K562 (cell line): Measurements from ENCODE around the gene OR10D3. TPM values are rescaled to one million over a fixed set of nuclear protein-coding genes. Genes with fewer than 3 reads are reported as not detected.

ENCODE experiments used
- CTCFL ChIP-seq: IDR thresholded peaks from 2 replicates; pipeline ENCODE4 v1.6.1; 2011; ENCODE audit warnings: borderline replicate concordance, low read depth, mild to moderate bottlenecking, moderate library complexity, low read length; ENCODE audit not compliant: insufficient read depth, poor library complexity, severe bottlenecking
- DACH1 ChIP-seq: fragments of 450-650 bp; IDR thresholded peaks from 2 replicates; pipeline ENCODE4 v1.6.1; 2018; ENCODE audit not compliant: partially characterized antibody
- E2F1 ChIP-seq: sonication (generic); formaldehyde crosslinking; IDR thresholded peaks from 2 replicates; pipeline ENCODE4 v1.8.1; 2023; ENCODE audit warnings: mild to moderate bottlenecking, missing genetic modification reagents, moderate library complexity
- E4F1 ChIP-seq: fragments of 250-450 bp; sonication (Bioruptor Pico); IDR thresholded peaks from 2 replicates; pipeline ENCODE4 v1.5.0; 2021; ENCODE audit warnings: mild to moderate bottlenecking, borderline replicate concordance
- EGR1 ChIP-seq: fragments of 450-650 bp; conservative IDR thresholded peaks from 2 replicates; pipeline ENCODE4 v1.6.1; 2017; ENCODE audit warnings: mild to moderate bottlenecking
- HES1 ChIP-seq: fragments of 450-650 bp; IDR thresholded peaks from 2 replicates; pipeline ENCODE4 v1.6.1; 2016; ENCODE audit warnings: low read depth, mild to moderate bottlenecking, moderate library complexity
- MAZ ChIP-seq, 2 experiments: fragments of 450-650 bp in 1 of 2; sonication (generic) in 1 of 2; formaldehyde crosslinking; IDR thresholded peaks in 1 of 2; conservative IDR thresholded peaks in 1 of 2; 2 replicates each; pipeline versions ENCODE4 v1.4.0 to v1.5.0; 2020; ENCODE audit warnings: mild to moderate bottlenecking in 1 of 2, missing genetic modification reagents in 1 of 2
- MEF2A ChIP-seq: IDR thresholded peaks from 2 replicates; pipeline ENCODE4 v1.6.1; 2011; ENCODE audit warnings: low read depth, mild to moderate bottlenecking, low read length, moderate library complexity; ENCODE audit not compliant: control insufficient read depth
- NCOA1 ChIP-seq: fragments of 450-650 bp; IDR thresholded peaks from 2 replicates; pipeline ENCODE4 v1.6.1; 2016; ENCODE audit warnings: low read depth
- NFRKB ChIP-seq: fragments of 450-650 bp; IDR thresholded peaks from 2 replicates; pipeline ENCODE4 v1.6.1; 2016; ENCODE audit warnings: low read depth
- NFYB ChIP-seq: IDR thresholded peaks from 2 replicates; pipeline ENCODE4 v1.6.1; 2011; ENCODE audit warnings: mild to moderate bottlenecking, moderate library complexity; ENCODE audit not compliant: insufficient read length; ENCODE audit errors: extremely low read depth
- NUFIP1 ChIP-seq: fragments of 450-650 bp; IDR thresholded peaks from 2 replicates; pipeline ENCODE4 v1.6.1; 2018; ENCODE audit not compliant: partially characterized antibody
- PCBP1 ChIP-seq: fragments of 200-400 bp; formaldehyde crosslinking; IDR thresholded peaks from 2 replicates; pipeline ENCODE4 v1.6.1; 2018; ENCODE audit warnings: mild to moderate bottlenecking, low read depth, low read length; ENCODE audit not compliant: poor library complexity, severe bottlenecking
- PTTG1 ChIP-seq: fragments of 450-650 bp; IDR thresholded peaks from 2 replicates; pipeline ENCODE4 v1.6.1; 2016; ENCODE audit warnings: low read depth, mild to moderate bottlenecking, missing genetic modification characterization, missing compliant biosample characterization
- SMAD3 ChIP-seq: fragments of 450-650 bp; formaldehyde crosslinking; conservative IDR thresholded peaks from 2 replicates; pipeline ENCODE4 v1.4.0; 2020; ENCODE audit warnings: mild to moderate bottlenecking
- SNIP1 ChIP-seq: fragments of 450-650 bp; IDR thresholded peaks from 2 replicates; pipeline ENCODE4 v1.7.1; 2017; ENCODE audit warnings: low read depth, mild to moderate bottlenecking
- STAT5A ChIP-seq: IDR thresholded peaks from 2 replicates; pipeline ENCODE4 v1.6.1; 2012; ENCODE audit warnings: low read length, inconsistent platforms, borderline replicate concordance
- TCFL5 ChIP-seq: fragments of 250-450 bp; sonication (Bioruptor Pico); conservative IDR thresholded peaks from 2 replicates; pipeline ENCODE4 v1.6.1; 2021; ENCODE audit warnings: mild to moderate bottlenecking, moderate library complexity, matching md5 sums
- WHSC1 ChIP-seq: IDR thresholded peaks from one replicate; pipeline ENCODE4 v1.6.1; 2012; ENCODE audit warnings: low read length, control low read depth, inconsistent platforms
- ZC3H11A ChIP-seq: IDR thresholded peaks from 2 replicates; pipeline ENCODE4 v1.6.1; 2012; ENCODE audit warnings: low read depth, low read length, improper control_type of control experiment
- ZKSCAN3 ChIP-seq: fragments of 250-450 bp; sonication (Bioruptor Pico); IDR thresholded peaks from 2 replicates; pipeline ENCODE4 v1.4.0; 2020
- ZNF436 ChIP-seq: fragments of 250-450, 450-650 bp; sonication (Bioruptor Pico); formaldehyde crosslinking; IDR thresholded peaks from 2 replicates; pipeline ENCODE4 v1.7.0; 2020; ENCODE audit warnings: mild to moderate bottlenecking
- ZNF707 ChIP-seq: fragments of 250-450 bp; sonication (Bioruptor Pico); conservative IDR thresholded peaks from 2 replicates; pipeline ENCODE4 v1.8.0; 2022; ENCODE audit warnings: inconsistent platforms, mild to moderate bottlenecking, moderate library complexity
- polyA plus RNA-seq, 8 experiments: library from polyadenylated mRNA; depleted of rRNA in 4 of 8; stranded (reverse) in 5 of 8; unstranded in 3 of 8; fragments of >200 nt; fragmentation: Nextera tagmentation in 2 of 8; fragmentation: Illumina TruSeq in 1 of 8; extraction: Ambion mirVana in 2 of 8; extraction: Trizol in 1 of 8; gene quantifications; 2 replicates each; pipeline versions ENCODE4 v1.2.1 to v1.2.3, GENCODE V29; 2011 to 2014; ENCODE audit warnings: inconsistent platforms in 1 of 8, missing spikeins in 1 of 8
- total RNA-seq, 7 experiments: library from RNA; depleted of rRNA in 6 of 7; stranded (reverse); fragments of >200 nt in 6 of 7; fragmentation: Illumina TruSeq in 2 of 7; extraction: Trizol in 2 of 7; gene quantifications; 2 replicates each; pipeline versions ENCODE4 v1.2.1 to v1.2.3, GENCODE V29; 2011 to 2021; ENCODE audit warnings: low replicate concordance in 1 of 7

OR10D3 gene
- total and polyA plus RNA-seq, 9 of the 15 experiments (the other 6 are each of a cell fraction or from before 2014, with no cell fraction given), result 0.07 to 2.9 (median 0.80) TPM; not detected in 1

GRCh38 chr11:124207102-124207792 is 24.1 kb downstream of the OR10D3 start (continued):
- TF ChIP-seq NCOA1 (peak; percentile 87), STAT5A (peak; percentile 86), EGR1 (no peak), SNIP1 (no peak), ZKSCAN3 (CRISPR knock-in tag) (0 out of 2 replicates have a peak, but pooled peaks have one; percentile 5), E4F1 (CRISPR knock-in tag) (no peak), NUFIP1 (peak; percentile 41), WHSC1 (no peak), SMAD3 (CRISPR knock-in tag) (peak; percentile 94), DACH1 (peak; percentile 47), NFYB (no peak), TCFL5 (CRISPR knock-in tag) (peak; percentile 79), PCBP1 (no peak), MEF2A (no peak), NFRKB (peak; percentile 91), ZNF436 (no peak), ZC3H11A (no peak), PTTG1 (no peak; the same call in 1 of the 2 replicates), MAZ (CRISPR knock-in tag; conservative IDR thresholded peaks at IDR 0.05 in 1 of 2, IDR thresholded peaks at IDR 0.05 in 1 of 2) (peak in 1 of 2 experiments; percentile 69; a peak in 2 of 4 replicates), HES1 (no peak), ZNF707 (CRISPR knock-in tag) (0 out of 2 replicates have a peak, but pooled peaks have one; percentile 12), CTCFL (no peak), E2F1 (CRISPR knock-in tag) (no peak)
